K562 (cell line): ENCODE results near the gene FAM98C. TPM values are rescaled to one million over a fixed set of nuclear protein-coding genes. Genes with fewer than 3 reads are reported as not detected.

Source experiments
- ETV6 ChIP-seq, 3 experiments: fragments of 150-350 bp in 1 of 3; sonication (generic) in 1 of 3; formaldehyde crosslinking in 1 of 3; IDR thresholded peaks; 2 replicates each; pipeline versions ENCODE4 v1.6.1 to v1.8.0; 2014 to 2022; ENCODE audit warnings: borderline replicate concordance in 2 of 3, low read depth in 2 of 3, antibody characterized with exemption in 1 of 3, low read length in 1 of 3, mild to moderate bottlenecking in 1 of 3, missing genetic modification reagents in 1 of 3
- NCOR1 ChIP-seq: fragments of 450-650 bp; IDR thresholded peaks from 2 replicates; pipeline ENCODE4 v1.6.1; 2016; ENCODE audit warnings: mild to moderate bottlenecking, moderate library complexity
- NFE2L1 ChIP-seq: fragments of 450-650 bp; IDR thresholded peaks from 2 replicates; pipeline ENCODE4 v1.6.1; 2016; ENCODE audit warnings: missing genetic modification characterization, low read depth, mild to moderate bottlenecking, missing compliant biosample characterization, moderate library complexity, borderline replicate concordance
- SIN3A ChIP-seq, 2 experiments: fragments of 150-350 bp in 1 of 2; IDR thresholded peaks; 2 replicates each; pipeline ENCODE4 v1.6.1; 2011 to 2016; ENCODE audit warnings: borderline replicate concordance in 2 of 2, low read depth in 2 of 2, low read length in 2 of 2, mild to moderate bottlenecking in 2 of 2, moderate library complexity in 2 of 2; ENCODE audit not compliant: control insufficient read depth in 1 of 2
- TEAD4 ChIP-seq, 2 experiments: sonication (generic) in 1 of 2; formaldehyde crosslinking in 1 of 2; IDR thresholded peaks; 2 replicates each; pipeline versions ENCODE4 v1.6.1 to v1.8.0; 2012 to 2022; ENCODE audit warnings: borderline replicate concordance in 1 of 2, inconsistent platforms in 1 of 2, low read length in 1 of 2, mild to moderate bottlenecking in 1 of 2, missing genetic modification reagents in 1 of 2
- TGIF2 ChIP-seq: sonication (generic); formaldehyde crosslinking; IDR thresholded peaks from 2 replicates; pipeline ENCODE4 v1.8.1; 2022; ENCODE audit warnings: mild to moderate bottlenecking, missing genetic modification reagents, moderate library complexity
- ZC3H11A ChIP-seq: IDR thresholded peaks from 2 replicates; pipeline ENCODE4 v1.6.1; 2012; ENCODE audit warnings: low read depth, low read length, improper control_type of control experiment
- ZC3H8 ChIP-seq: fragments of 450-650 bp; IDR thresholded peaks from 2 replicates; pipeline ENCODE4 v1.6.1; 2017
- ZNF717 ChIP-seq: fragments of 250-450 bp; sonication (Bioruptor Pico); IDR thresholded peaks from 2 replicates; pipeline ENCODE4 v1.5.0; 2021
- ZNF764 ChIP-seq: fragments of 250-450 bp; sonication (Bioruptor Pico); IDR thresholded peaks from 2 replicates; pipeline ENCODE4 v1.4.0; 2020; ENCODE audit warnings: low read depth, mild to moderate bottlenecking, moderate library complexity
- polyA plus RNA-seq, 8 experiments: library from polyadenylated mRNA; depleted of rRNA in 4 of 8; stranded (reverse) in 5 of 8; unstranded in 3 of 8; fragments of >200 nt; fragmentation: Nextera tagmentation in 2 of 8; fragmentation: Illumina TruSeq in 1 of 8; extraction: Ambion mirVana in 2 of 8; extraction: Trizol in 1 of 8; gene quantifications; 2 replicates each; pipeline versions ENCODE4 v1.2.1 to v1.2.3, GENCODE V29; 2011 to 2014; ENCODE audit warnings: inconsistent platforms in 1 of 8, missing spikeins in 1 of 8
- total RNA-seq, 7 experiments: library from RNA; depleted of rRNA in 6 of 7; stranded (reverse); fragments of >200 nt in 6 of 7; fragmentation: Illumina TruSeq in 2 of 7; extraction: Trizol in 2 of 7; gene quantifications; 2 replicates each; pipeline versions ENCODE4 v1.2.1 to v1.2.3, GENCODE V29; 2011 to 2021; ENCODE audit warnings: low replicate concordance in 1 of 7
- TF ChIP-seq, protein P1 (sequence below): fragments of 250-450 bp; sonication (Bioruptor Pico); IDR thresholded peaks from 2 replicates; pipeline ENCODE4 v1.4.0; 2020; ENCODE audit warnings: mild to moderate bottlenecking, moderate library complexity, borderline replicate concordance
- TF ChIP-seq, protein P2 (sequence below), 2 experiments: fragments of 450-650 bp in 1 of 2; IDR thresholded peaks; 2 replicates each; pipeline ENCODE4 v1.6.1; 2011 to 2017; ENCODE audit warnings: low read depth in 2 of 2, antibody characterized with exemption in 1 of 2, borderline replicate concordance in 1 of 2, low read length in 1 of 2, mild to moderate bottlenecking in 1 of 2, mixed read lengths in 1 of 2; ENCODE audit not compliant: control insufficient read depth in 1 of 2
- TF ChIP-seq, protein P3 (sequence below): fragments of 250-450 bp; sonication (Bioruptor Pico); IDR thresholded peaks from 2 replicates; pipeline ENCODE4 v1.4.0; 2020

Gene FAM98C
- total and polyA plus RNA-seq, 9 of the 15 experiments (the other 6 are each of a cell fraction or from before 2014, with no cell fraction given) = 1.7 to 43.8 (median 13.7) TPM

DNA sequence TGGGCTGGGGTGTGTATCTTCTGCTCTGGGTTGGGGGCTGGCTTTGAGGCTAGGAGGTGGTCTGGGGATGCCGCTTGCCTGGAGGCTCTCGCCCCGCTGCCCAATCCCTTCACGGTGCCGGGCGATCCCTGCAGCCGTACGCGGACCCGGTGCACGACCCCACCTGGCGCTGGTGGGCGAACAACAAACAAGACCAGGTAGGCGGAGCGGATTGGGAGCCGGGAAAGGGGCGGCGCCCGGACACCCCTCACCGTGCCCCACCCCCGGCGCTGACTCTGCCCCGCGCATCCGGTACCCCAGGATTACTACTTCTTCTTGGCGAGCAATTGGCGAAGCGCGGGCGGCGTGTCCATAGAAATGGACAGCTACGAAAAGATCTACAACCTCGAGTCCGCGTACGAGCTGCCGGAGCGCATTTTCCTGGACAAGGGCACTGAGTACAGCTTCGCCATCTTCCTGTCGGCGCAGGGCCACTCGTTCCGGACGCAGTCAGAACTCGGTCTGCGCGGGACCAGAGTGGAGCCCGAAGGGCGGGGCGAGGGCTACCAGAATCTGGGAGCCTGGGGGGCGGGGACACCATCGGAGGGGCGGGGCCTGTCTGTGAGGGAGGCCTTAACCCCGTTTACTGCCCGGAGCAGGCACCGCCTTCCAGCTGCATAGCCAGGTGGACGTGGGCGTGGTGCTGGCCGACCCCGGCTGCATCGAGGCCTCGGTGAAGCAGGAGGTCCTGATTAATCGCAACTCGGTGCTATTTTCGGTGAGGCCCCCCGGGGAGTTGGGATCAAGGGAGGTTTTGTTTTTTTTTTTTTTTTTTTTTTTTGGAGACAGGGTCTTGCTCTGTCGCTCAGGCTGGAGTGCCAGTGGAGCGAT is 40.6 kb upstream of the FAM98C start (continued):
- peak in 1 of 2 experiments; percentile 7; a peak in 1 of 4 replicates for TF ChIP-seq SIN3A (IDR thresholded peaks at IDR 0.05; ENCODE audit: borderline replicate concordance in 2 of 2, control insufficient read depth in 1 of 2, low read depth in 2 of 2, low read length in 2 of 2)
- TF ChIP-seq ZC3H11A = no peak
- TF ChIP-seq, protein P1, sequence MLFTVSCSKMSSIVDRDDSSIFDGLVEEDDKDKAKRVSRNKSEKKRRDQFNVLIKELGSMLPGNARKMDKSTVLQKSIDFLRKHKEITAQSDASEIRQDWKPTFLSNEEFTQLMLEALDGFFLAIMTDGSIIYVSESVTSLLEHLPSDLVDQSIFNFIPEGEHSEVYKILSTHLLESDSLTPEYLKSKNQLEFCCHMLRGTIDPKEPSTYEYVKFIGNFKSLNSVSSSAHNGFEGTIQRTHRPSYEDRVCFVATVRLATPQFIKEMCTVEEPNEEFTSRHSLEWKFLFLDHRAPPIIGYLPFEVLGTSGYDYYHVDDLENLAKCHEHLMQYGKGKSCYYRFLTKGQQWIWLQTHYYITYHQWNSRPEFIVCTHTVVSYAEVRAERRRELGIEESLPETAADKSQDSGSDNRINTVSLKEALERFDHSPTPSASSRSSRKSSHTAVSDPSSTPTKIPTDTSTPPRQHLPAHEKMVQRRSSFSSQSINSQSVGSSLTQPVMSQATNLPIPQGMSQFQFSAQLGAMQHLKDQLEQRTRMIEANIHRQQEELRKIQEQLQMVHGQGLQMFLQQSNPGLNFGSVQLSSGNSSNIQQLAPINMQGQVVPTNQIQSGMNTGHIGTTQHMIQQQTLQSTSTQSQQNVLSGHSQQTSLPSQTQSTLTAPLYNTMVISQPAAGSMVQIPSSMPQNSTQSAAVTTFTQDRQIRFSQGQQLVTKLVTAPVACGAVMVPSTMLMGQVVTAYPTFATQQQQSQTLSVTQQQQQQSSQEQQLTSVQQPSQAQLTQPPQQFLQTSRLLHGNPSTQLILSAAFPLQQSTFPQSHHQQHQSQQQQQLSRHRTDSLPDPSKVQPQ (CRISPR knock-in tag) = no peak
- no peak for TF ChIP-seq ZNF764
- TF ChIP-seq, protein P2, sequence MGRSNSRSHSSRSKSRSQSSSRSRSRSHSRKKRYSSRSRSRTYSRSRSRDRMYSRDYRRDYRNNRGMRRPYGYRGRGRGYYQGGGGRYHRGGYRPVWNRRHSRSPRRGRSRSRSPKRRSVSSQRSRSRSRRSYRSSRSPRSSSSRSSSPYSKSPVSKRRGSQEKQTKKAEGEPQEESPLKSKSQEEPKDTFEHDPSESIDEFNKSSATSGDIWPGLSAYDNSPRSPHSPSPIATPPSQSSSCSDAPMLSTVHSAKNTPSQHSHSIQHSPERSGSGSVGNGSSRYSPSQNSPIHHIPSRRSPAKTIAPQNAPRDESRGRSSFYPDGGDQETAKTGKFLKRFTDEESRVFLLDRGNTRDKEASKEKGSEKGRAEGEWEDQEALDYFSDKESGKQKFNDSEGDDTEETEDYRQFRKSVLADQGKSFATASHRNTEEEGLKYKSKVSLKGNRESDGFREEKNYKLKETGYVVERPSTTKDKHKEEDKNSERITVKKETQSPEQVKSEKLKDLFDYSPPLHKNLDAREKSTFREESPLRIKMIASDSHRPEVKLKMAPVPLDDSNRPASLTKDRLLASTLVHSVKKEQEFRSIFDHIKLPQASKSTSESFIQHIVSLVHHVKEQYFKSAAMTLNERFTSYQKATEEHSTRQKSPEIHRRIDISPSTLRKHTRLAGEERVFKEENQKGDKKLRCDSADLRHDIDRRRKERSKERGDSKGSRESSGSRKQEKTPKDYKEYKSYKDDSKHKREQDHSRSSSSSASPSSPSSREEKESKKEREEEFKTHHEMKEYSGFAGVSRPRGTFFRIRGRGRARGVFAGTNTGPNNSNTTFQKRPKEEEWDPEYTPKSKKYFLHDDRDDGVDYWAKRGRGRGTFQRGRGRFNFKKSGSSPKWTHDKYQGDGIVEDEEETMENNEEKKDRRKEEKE (IDR thresholded peaks at IDR 0.05; ENCODE audit: borderline replicate concordance in 1 of 2, control insufficient read depth in 1 of 2, low read depth in 2 of 2, low read length in 1 of 2) = no peak
- no peak for TF ChIP-seq TGIF2 (CRISPR knock-in tag)
- no peak for TF ChIP-seq ETV6 (IDR thresholded peaks at IDR 0.05; ENCODE audit: borderline replicate concordance in 1 of 2, low read depth in 2 of 2, low read length in 1 of 2)
- TF ChIP-seq ETV6 (CRISPR knock-in tag; IDR thresholded peaks at IDR 0.05; ENCODE audit: borderline replicate concordance) = no peak
- TF ChIP-seq ZC3H8 = no peak
- no peak for TF ChIP-seq NFE2L1 (tag)
- TF ChIP-seq NCOR1 = no peak
- TF ChIP-seq ZNF717 (CRISPR knock-in tag) = no peak
- no peak for TF ChIP-seq TEAD4 (IDR thresholded peaks at IDR 0.05; ENCODE audit: low read length)
- TF ChIP-seq TEAD4 (CRISPR knock-in tag; IDR thresholded peaks at IDR 0.05; ENCODE audit: borderline replicate concordance) = no peak
- TF ChIP-seq, protein P3, sequence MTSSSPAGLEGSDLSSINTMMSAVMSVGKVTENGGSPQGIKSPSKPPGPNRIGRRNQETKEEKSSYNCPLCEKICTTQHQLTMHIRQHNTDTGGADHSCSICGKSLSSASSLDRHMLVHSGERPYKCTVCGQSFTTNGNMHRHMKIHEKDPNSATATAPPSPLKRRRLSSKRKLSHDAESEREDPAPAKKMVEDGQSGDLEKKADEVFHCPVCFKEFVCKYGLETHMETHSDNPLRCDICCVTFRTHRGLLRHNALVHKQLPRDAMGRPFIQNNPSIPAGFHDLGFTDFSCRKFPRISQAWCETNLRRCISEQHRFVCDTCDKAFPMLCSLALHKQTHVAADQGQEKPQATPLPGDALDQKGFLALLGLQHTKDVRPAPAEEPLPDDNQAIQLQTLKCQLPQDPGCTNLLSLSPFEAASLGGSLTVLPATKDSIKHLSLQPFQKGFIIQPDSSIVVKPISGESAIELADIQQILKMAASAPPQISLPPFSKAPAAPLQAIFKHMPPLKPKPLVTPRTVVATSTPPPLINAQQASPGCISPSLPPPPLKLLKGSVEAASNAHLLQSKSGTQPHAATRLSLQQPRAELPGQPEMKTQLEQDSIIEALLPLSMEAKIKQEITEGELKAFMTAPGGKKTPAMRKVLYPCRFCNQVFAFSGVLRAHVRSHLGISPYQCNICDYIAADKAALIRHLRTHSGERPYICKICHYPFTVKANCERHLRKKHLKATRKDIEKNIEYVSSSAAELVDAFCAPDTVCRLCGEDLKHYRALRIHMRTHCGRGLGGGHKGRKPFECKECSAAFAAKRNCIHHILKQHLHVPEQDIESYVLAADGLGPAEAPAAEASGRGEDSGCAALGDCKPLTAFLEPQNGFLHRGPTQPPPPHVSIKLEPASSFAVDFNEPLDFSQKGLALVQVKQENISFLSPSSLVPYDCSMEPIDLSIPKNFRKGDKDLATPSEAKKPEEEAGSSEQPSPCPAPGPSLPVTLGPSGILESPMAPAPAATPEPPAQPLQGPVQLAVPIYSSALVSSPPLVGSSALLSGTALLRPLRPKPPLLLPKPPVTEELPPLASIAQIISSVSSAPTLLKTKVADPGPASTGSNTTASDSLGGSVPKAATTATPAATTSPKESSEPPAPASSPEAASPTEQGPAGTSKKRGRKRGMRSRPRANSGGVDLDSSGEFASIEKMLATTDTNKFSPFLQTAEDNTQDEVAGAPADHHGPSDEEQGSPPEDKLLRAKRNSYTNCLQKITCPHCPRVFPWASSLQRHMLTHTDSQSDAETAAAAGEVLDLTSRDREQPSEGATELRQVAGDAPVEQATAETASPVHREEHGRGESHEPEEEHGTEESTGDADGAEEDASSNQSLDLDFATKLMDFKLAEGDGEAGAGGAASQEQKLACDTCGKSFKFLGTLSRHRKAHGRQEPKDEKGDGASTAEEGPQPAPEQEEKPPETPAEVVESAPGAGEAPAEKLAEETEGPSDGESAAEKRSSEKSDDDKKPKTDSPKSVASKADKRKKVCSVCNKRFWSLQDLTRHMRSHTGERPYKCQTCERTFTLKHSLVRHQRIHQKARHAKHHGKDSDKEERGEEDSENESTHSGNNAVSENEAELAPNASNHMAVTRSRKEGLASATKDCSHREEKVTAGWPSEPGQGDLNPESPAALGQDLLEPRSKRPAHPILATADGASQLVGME (CRISPR knock-in tag) = no peak
